Brain microvascular endothelial cell (primary cell): ENCODE data around the gene POU6F2.

Experiments
- DNase-seq: peaks from one replicate; pipeline ENCODE4 v3.0.0-alpha.2; 2020
- H3K27ac ChIP-seq: fragments of 250-450 bp; sonication (Bioruptor Pico); 2 replicates; pipeline ENCODE4 v1.5.1; 2020; ENCODE audit warnings: mild to moderate bottlenecking, moderate library complexity
- H3K27me3 ChIP-seq: fragments of 250-450 bp; sonication (Bioruptor Pico); replicated peaks from 2 replicates; pipeline ENCODE4 v1.5.1; 2020; ENCODE audit warnings: mild to moderate bottlenecking
- H3K36me3 ChIP-seq: fragments of 250-450 bp; sonication (Bioruptor Pico); replicated peaks from 2 replicates; pipeline ENCODE4 v1.5.1; 2020; ENCODE audit warnings: mild to moderate bottlenecking
- H3K4me3 ChIP-seq: 2 replicates; pipeline ENCODE4 v1.5.1; 2011; ENCODE audit warnings: low read depth, mild to moderate bottlenecking, control low read depth, low read length, moderate library complexity
- in situ Hi-C: cut with HindIII; loops from 2 replicates; pipeline ENCODE4 v1.10.0; 2017; ENCODE audit warnings: low sequenced_read_pairs, low pct_ligation_motif_present
- TF ChIP-seq, protein P1 (sequence below): IDR thresholded peaks from 2 replicates; pipeline ENCODE4 v1.5.1; 2011; ENCODE audit warnings: low read depth, mild to moderate bottlenecking, moderate library complexity, low read length, control low read depth, inconsistent platforms; ENCODE audit errors: missing control alignments

POU6F2 gene

GRCh38 chr7:39299695-39300094 is 322.0 kb downstream of the POU6F2 start:
- in situ Hi-C loops: no loop called here
- no peak overlapping the region for H3K4me3 ChIP-seq
- DNase-seq: no peak

DNA sequence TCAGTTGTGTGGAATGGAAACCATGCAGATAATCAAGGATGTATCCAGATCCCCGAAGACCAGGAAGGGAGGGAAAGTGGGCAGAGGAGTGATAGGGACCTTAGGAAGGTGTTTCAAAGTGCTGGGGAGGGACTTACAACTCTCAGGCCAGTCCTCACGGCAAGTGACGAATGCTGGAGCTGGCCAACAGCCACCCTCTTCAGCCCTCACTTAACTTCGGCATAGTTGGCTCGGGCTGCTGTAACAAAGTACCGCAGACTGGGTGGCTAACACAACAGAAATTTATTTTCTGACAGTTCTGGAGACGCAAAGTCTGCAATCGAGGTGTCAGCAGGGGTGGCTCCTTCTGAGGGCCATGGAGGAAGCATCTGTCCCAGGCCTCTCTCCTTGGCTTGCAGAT is 322.6 kb downstream of the POU6F2 start:
- H3K27ac ChIP-seq: no peak overlapping the region
- H3K4me3 ChIP-seq: no peak overlapping the region
- DNase-seq: no peak
- TF ChIP-seq, protein P1, sequence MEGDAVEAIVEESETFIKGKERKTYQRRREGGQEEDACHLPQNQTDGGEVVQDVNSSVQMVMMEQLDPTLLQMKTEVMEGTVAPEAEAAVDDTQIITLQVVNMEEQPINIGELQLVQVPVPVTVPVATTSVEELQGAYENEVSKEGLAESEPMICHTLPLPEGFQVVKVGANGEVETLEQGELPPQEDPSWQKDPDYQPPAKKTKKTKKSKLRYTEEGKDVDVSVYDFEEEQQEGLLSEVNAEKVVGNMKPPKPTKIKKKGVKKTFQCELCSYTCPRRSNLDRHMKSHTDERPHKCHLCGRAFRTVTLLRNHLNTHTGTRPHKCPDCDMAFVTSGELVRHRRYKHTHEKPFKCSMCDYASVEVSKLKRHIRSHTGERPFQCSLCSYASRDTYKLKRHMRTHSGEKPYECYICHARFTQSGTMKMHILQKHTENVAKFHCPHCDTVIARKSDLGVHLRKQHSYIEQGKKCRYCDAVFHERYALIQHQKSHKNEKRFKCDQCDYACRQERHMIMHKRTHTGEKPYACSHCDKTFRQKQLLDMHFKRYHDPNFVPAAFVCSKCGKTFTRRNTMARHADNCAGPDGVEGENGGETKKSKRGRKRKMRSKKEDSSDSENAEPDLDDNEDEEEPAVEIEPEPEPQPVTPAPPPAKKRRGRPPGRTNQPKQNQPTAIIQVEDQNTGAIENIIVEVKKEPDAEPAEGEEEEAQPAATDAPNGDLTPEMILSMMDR: no peak
- in situ Hi-C loops: no loop called here
- no peaks in the 10 kb centered on the region for H3K27me3 ChIP-seq
- H3K36me3 ChIP-seq: no peaks in the 10 kb centered on the region

More at GRCh38 chr7:39299695-39300094, 322.0 kb downstream of the POU6F2 start:
- Histone ChIP-seq H3K36me3 (no peaks in the 10 kb centered on the region), H3K27me3 (no peaks in the 10 kb centered on the region), H3K27ac (no peak overlapping the region)
- TF ChIP-seq, protein P1: no peak

DNA sequence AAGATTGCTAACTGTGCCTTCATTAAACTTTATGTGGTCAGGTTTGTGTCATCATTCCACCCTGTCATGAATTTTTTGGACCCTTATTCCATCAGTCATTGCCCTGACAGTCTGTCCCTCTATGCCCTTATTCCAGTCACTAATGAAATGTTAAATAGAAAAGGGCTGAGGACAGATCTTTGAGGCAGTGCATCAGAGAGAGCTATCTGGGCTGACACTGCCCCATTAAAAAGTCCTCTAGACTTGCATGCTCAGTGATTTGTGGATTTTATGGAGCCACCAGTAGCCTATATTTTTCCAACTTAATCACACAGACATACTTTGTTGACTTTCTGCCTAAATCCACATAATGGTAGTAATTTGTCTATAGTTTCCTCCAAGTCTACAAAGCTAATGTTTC is 323.8 kb downstream of the POU6F2 start:
- Histone ChIP-seq H3K27me3 (no peaks in the 10 kb centered on the region), H3K36me3 (no peaks in the 10 kb centered on the region), H3K27ac (no peak overlapping the region), H3K4me3 (no peak overlapping the region)
- DNase-seq: no peak
- in situ Hi-C loops: no loop called here
- TF ChIP-seq, protein P1: no peak

- H3K27me3 ChIP-seq: no peaks in the 10 kb centered on the region
- H3K4me3 ChIP-seq: no peak overlapping the region
- H3K27ac ChIP-seq: no peak overlapping the region
- TF ChIP-seq, protein P1: no peak
- H3K36me3 ChIP-seq: no peaks in the 10 kb centered on the region
- no peak for DNase-seq
- in situ Hi-C loops: no loop called here
These were observed 326.5 kb downstream of the POU6F2 start for GRCh38 chr7:39304178-39304577.

DNA sequence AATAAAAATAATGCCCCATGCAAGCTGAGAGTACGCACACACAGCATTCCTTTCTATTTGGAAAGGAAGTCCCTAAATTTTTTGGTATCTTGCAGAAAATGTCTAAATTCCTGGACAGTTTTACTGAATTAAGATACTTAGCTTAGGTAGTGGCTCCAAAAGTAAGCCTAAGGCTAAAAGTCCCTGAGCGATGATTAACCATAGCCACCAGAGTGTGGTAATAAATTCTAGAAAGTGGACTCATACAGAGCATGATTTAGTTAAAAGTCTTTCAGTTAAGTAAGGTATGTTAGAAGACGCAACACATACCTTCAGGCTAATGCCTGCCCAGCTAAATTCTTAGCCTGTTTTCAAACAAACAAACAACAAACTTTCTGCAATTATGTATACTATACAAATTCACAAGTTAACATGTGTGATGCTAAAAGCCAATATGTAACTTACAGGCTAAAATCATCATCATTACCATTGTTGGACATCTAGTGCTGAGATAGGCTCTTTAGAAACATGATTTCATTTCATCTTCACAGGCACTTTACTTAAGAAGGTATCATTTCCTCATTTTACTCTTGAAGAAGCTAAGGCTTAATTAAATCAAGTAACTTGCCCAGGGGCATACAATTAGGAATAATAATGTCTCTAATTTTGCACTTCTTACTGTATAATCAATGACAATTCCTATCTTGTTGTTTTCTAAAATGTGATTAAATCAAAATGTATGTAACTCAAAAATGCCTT is 327.1 kb downstream of the POU6F2 start:
- no peak for DNase-seq
- no peak overlapping the region for H3K27ac ChIP-seq
- in situ Hi-C loops: no loop called here
- no peaks in the 10 kb centered on the region for H3K27me3 ChIP-seq
- H3K4me3 ChIP-seq: no peak overlapping the region
- H3K36me3 ChIP-seq: no peaks in the 10 kb centered on the region
- TF ChIP-seq, protein P1: no peak
